Mucosa of rectum (tissue), 2 donors: ENCODE measurements around the gene HNRNPD.
"Not testable (repeated sequence)": the region's sequence is repeated elsewhere in the genome, so short reads cannot be mapped to it uniquely, and the experiment has no call there.

Experiments used
- H3K27ac ChIP-seq, 2 donors: one replicate each; pipeline ENCODE4 v1.7.0; 2013; ENCODE audit warnings: inconsistent platforms in 2 of 2, low read depth in 2 of 2, low read length in 2 of 2
- H3K27me3 ChIP-seq, 2 donors: one replicate each; pipeline ENCODE4 v1.7.0; 2013; ENCODE audit warnings: low read length in 2 of 2; ENCODE audit not compliant: control insufficient read depth in 2 of 2, insufficient read depth in 2 of 2
- H3K36me3 ChIP-seq, 2 donors: one replicate each; pipeline ENCODE4 v1.7.0; 2013; ENCODE audit warnings: low read length in 2 of 2; ENCODE audit not compliant: control insufficient read depth in 2 of 2, insufficient read depth in 2 of 2
- H3K4me1 ChIP-seq, 2 donors: one replicate each; pipeline ENCODE4 v1.7.0; 2013; ENCODE audit warnings: low read length in 2 of 2, mild to moderate bottlenecking in 1 of 2; ENCODE audit not compliant: control insufficient read depth in 2 of 2, insufficient read depth in 2 of 2
- H3K4me3 ChIP-seq, 2 donors: one replicate each; pipeline ENCODE4 v1.7.0; 2013; ENCODE audit warnings: low read length in 2 of 2
- H3K9ac ChIP-seq, 2 donors: one replicate each; pipeline ENCODE4 v1.7.0; 2013; ENCODE audit warnings: low read length in 2 of 2, low read depth in 1 of 2, mild to moderate bottlenecking in 1 of 2
- H3K9me3 ChIP-seq, 2 donors: one replicate each; pipeline ENCODE4 v1.7.0; 2013; ENCODE audit warnings: low read length in 2 of 2; ENCODE audit not compliant: control insufficient read depth in 2 of 2
- donor health status: healthy.
- donor health status: Normal muscosa, but diverticular disease.

The HNRNPD gene

GRCh38 chr4:82397527-82397926, 23.7 kb upstream of the HNRNPD start:
- Histone ChIP-seq H3K4me3 (no peak overlapping the region), H3K9ac (no peak overlapping the region), H3K4me1 (no peaks in the 10 kb centered on the region), H3K9me3 (no peaks in the 10 kb centered on the region), H3K27me3 (no peaks in the 10 kb centered on the region), H3K36me3 (no peaks in the 10 kb centered on the region), H3K27ac (no peak overlapping the region)

- Histone ChIP-seq H3K27me3 (no peaks in the 10 kb centered on the region), H3K9ac (no peak overlapping the region)
These were observed 21.1 kb upstream of the HNRNPD start for GRCh38 chr4:82394896-82395295.

GRCh38 chr4:82390061-82390460, 16.3 kb upstream of the HNRNPD start:
- H3K27me3 ChIP-seq, H3K27ac ChIP-seq, H3K36me3 ChIP-seq: not testable (repeated sequence)

More at GRCh38 chr4:82394896-82395295, 21.1 kb upstream of the HNRNPD start:
- H3K4me3 ChIP-seq = no peak overlapping the region
- H3K9me3 ChIP-seq = no peaks in the 10 kb centered on the region
- no peak overlapping the region for H3K27ac ChIP-seq
- H3K36me3 ChIP-seq = no peaks in the 10 kb centered on the region
- no peaks in the 10 kb centered on the region for H3K4me1 ChIP-seq

GRCh38 chr4:82388405-82388804, 14.6 kb upstream of the HNRNPD start:
- Histone ChIP-seq H3K27ac (no peak overlapping the region), H3K4me1 (no peaks in the 10 kb centered on the region), H3K4me3 (no peak overlapping the region), H3K27me3 (no peaks in the 10 kb centered on the region), H3K9ac (no peak overlapping the region), H3K9me3 (no peaks in the 10 kb centered on the region), H3K36me3 (no peaks in the 10 kb centered on the region)

More at GRCh38 chr4:82390061-82390460, 16.3 kb upstream of the HNRNPD start:
- not testable (repeated sequence) for H3K9me3 ChIP-seq, H3K9ac ChIP-seq, H3K4me3 ChIP-seq, H3K4me1 ChIP-seq

- not testable (repeated sequence) for H3K27ac ChIP-seq, H3K27me3 ChIP-seq, H3K4me3 ChIP-seq
These were observed 12.5 kb upstream of the HNRNPD start for GRCh38 chr4:82386312-82386711.

GRCh38 chr4:82382751-82383150, 9.0 kb upstream of the HNRNPD start:
- no peaks in the 10 kb centered on the region for H3K27me3 ChIP-seq
- H3K27ac ChIP-seq = no peak overlapping the region
- no peaks in the 10 kb centered on the region for H3K9me3 ChIP-seq

More at GRCh38 chr4:82386312-82386711, 12.5 kb upstream of the HNRNPD start:
- not testable (repeated sequence) for H3K4me1 ChIP-seq, H3K36me3 ChIP-seq, H3K9ac ChIP-seq, H3K9me3 ChIP-seq

GRCh38 chr4:82381661-82382296, 8.0 kb upstream of the HNRNPD start:
- H3K9ac ChIP-seq = no peak overlapping the region
- H3K27ac ChIP-seq = no peak overlapping the region

More at GRCh38 chr4:82382751-82383150, 9.0 kb upstream of the HNRNPD start:
- H3K36me3 ChIP-seq = no peaks in the 10 kb centered on the region
- no peaks in the 10 kb centered on the region for H3K4me1 ChIP-seq
- H3K9ac ChIP-seq = no peak overlapping the region
- H3K4me3 ChIP-seq = no peak overlapping the region

GRCh38 chr4:82381235-82381634, 7.4 kb upstream of the HNRNPD start:
- no peaks in the 10 kb centered on the region for H3K4me1 ChIP-seq
- H3K4me3 ChIP-seq = no peak overlapping the region
- no peak overlapping the region for H3K27ac ChIP-seq
- no peaks in the 10 kb centered on the region for H3K27me3 ChIP-seq
- H3K9me3 ChIP-seq = no peaks in the 10 kb centered on the region
- no peak overlapping the region for H3K9ac ChIP-seq
- no peaks in the 10 kb centered on the region for H3K36me3 ChIP-seq

More at GRCh38 chr4:82381661-82382296, 8.0 kb upstream of the HNRNPD start:
- Histone ChIP-seq H3K4me1 (no peaks in the 10 kb centered on the region), H3K4me3 (no peak overlapping the region), H3K9me3 (no peaks in the 10 kb centered on the region), H3K27me3 (no peaks in the 10 kb centered on the region), H3K36me3 (no peaks in the 10 kb centered on the region)

- H3K36me3 ChIP-seq = no peaks in the 10 kb centered on the region
- H3K27ac ChIP-seq = no peak overlapping the region
- H3K4me3 ChIP-seq = no peak overlapping the region
- no peaks in the 10 kb centered on the region for H3K9me3 ChIP-seq
- no peaks in the 10 kb centered on the region for H3K27me3 ChIP-seq
- H3K4me1 ChIP-seq = no peaks in the 10 kb centered on the region
- H3K9ac ChIP-seq = no peak overlapping the region
These were observed 7.0 kb upstream of the HNRNPD start for GRCh38 chr4:82380831-82381230.

GRCh38 chr4:82380344-82380743, 6.6 kb upstream of the HNRNPD start:
- Histone ChIP-seq H3K4me3 (no peak overlapping the region), H3K4me1 (peaks cover 0 to 3% of the 10 kb centered on the region in 2 donors)

More at GRCh38 chr4:82380344-82380743, 6.6 kb upstream of the HNRNPD start:
- H3K36me3 ChIP-seq = no peaks in the 10 kb centered on the region
- no peak overlapping the region for H3K27ac ChIP-seq
- H3K9ac ChIP-seq = no peak overlapping the region
- no peaks in the 10 kb centered on the region for H3K9me3 ChIP-seq
- H3K27me3 ChIP-seq = no peaks in the 10 kb centered on the region
